H1 (cell line): ENCODE data around the gene CCDC24. TPM values are rescaled to one million over a fixed set of nuclear protein-coding genes. Genes with fewer than 3 reads are reported as not detected.

Source experiments
- CTCF ChIA-PET: fragments of 300-600 bp; sonication (Branson Sonifier 250); formaldehyde crosslinking; loops from one replicate; lab custom pipeline; 2021; ENCODE audit not compliant: partially characterized antibody; lab: Charles Lee
- POLR2A ChIA-PET: fragments of 300-600 bp; sonication (Branson Sonifier 250); formaldehyde crosslinking; loops from one replicate; lab custom pipeline; 2021; ENCODE audit warnings: inconsistent platforms; ENCODE audit not compliant: partially characterized antibody; lab: Charles Lee
- DNase-seq, 2 experiments: peaks; one replicate each; pipeline versions ENCODE4 v3.0.0 to v3.0.0-alpha.2; 2010 to 2022; ENCODE audit warnings: low spot score in 2 of 2, low read depth in 1 of 2, mixed read lengths in 1 of 2
- FAIRE-seq: peaks from 2 replicates; lab custom pipeline; 2011; peaks lifted over from hg19 to GRCh38; lab: Jason Lieb, UNC
- H2AFZ ChIP-seq: 2 replicates; pipeline ENCODE4 v1.8.1; 2012; ENCODE audit warnings: low read length, inconsistent platforms
- H2AK5ac ChIP-seq: 2 replicates; pipeline ENCODE4 v1.6.1; 2013; ENCODE audit warnings: low read depth, low read length
- H2BK120ac ChIP-seq: replicated peaks from 2 replicates; pipeline ENCODE3; 2013; ENCODE audit warnings: low read depth, low read length, inconsistent platforms
- H2BK12ac ChIP-seq: 2 replicates; pipeline ENCODE4 v1.6.1; 2013; ENCODE audit warnings: low read depth, low read length
- H2BK15ac ChIP-seq: 2 replicates; pipeline ENCODE4 v1.6.1; 2013; ENCODE audit warnings: low read length
- H2BK20ac ChIP-seq: 2 replicates; pipeline ENCODE4 v1.6.1; 2013; ENCODE audit warnings: low read length
- H2BK5ac ChIP-seq: 2 replicates; pipeline ENCODE4 v1.6.1; 2013; ENCODE audit warnings: low read depth, low read length
- H3K14ac ChIP-seq: 2 replicates; pipeline ENCODE4 v1.6.1; 2013; ENCODE audit warnings: inconsistent platforms; ENCODE audit not compliant: insufficient read length
- H3K18ac ChIP-seq: 2 replicates; pipeline ENCODE4 v1.6.1; 2013; ENCODE audit warnings: low read length; ENCODE audit errors: extremely low read depth
- H3K23ac ChIP-seq: 2 replicates; pipeline ENCODE4 v1.6.1; 2013; ENCODE audit warnings: inconsistent platforms; ENCODE audit not compliant: insufficient read length
- H3K23me2 ChIP-seq: 2 replicates; pipeline ENCODE4 v1.6.1; 2013; ENCODE audit warnings: low read depth, low read length
- H3K27ac ChIP-seq: 2 replicates; pipeline ENCODE4 v1.6.1; 2011; ENCODE audit warnings: low read depth, low read length, inconsistent platforms
- H3K27me3 ChIP-seq, 4 experiments: replicated peaks in 1 of 4; 1 replicate in 1 of 4; 2 replicates in 3 of 4; pipeline versions ENCODE4 v1.6.1 to v1.8.1; 2011 to 2013; ENCODE audit warnings: low read length in 3 of 4, mild to moderate bottlenecking in 3 of 4, inconsistent platforms in 2 of 4, mixed read lengths in 2 of 4, moderate library complexity in 1 of 4; ENCODE audit not compliant: control insufficient read depth in 3 of 4, insufficient read depth in 3 of 4; ENCODE audit errors: extremely low read depth in 1 of 4
- H3K36me3 ChIP-seq, 4 experiments: 2 replicates each; pipeline versions ENCODE4 v1.6.1 to v1.8.1; 2011 to 2013; ENCODE audit warnings: mild to moderate bottlenecking in 4 of 4, low read length in 3 of 4, moderate library complexity in 2 of 4, control low read depth in 1 of 4, inconsistent platforms in 1 of 4; ENCODE audit not compliant: insufficient read depth in 4 of 4, control insufficient read depth in 2 of 4
- H3K4ac ChIP-seq: replicated peaks from 2 replicates; pipeline ENCODE3; 2013; ENCODE audit warnings: low read length, low read depth, mixed read lengths, inconsistent platforms; ENCODE audit not compliant: insufficient read length
- H3K4me1 ChIP-seq, 4 experiments: replicated peaks in 1 of 4; 1 replicate in 1 of 4; 2 replicates in 3 of 4; pipeline versions ENCODE4 v1.6.1 to v1.8.1; 2011 to 2013; ENCODE audit warnings: low read length in 3 of 4, inconsistent platforms in 2 of 4, mixed read lengths in 1 of 4; ENCODE audit not compliant: insufficient read depth in 4 of 4, control insufficient read depth in 3 of 4
- H3K4me2 ChIP-seq, 2 experiments: 2 replicates each; pipeline versions ENCODE4 v1.6.1 to v1.8.1; 2011 to 2013; ENCODE audit warnings: low read depth in 2 of 2, low read length in 2 of 2, control low read depth in 1 of 2, inconsistent platforms in 1 of 2, mild to moderate bottlenecking in 1 of 2; ENCODE audit not compliant: insufficient read depth in 1 of 2
- H3K4me3 ChIP-seq, 4 experiments: fragments of 200-600, 300-600 bp in 1 of 4; sonication (generic), shearing (Covaris generic), sonication (Bioruptor Twin) in 1 of 4; 2 replicates each; pipeline versions ENCODE4 v1.5.1 to v1.8.1; 2011 to 2016; ENCODE audit warnings: low read length in 4 of 4, low read depth in 3 of 4, control low read depth in 2 of 4, inconsistent platforms in 2 of 4, mild to moderate bottlenecking in 2 of 4, mixed read lengths in 1 of 4, moderate library complexity in 1 of 4; ENCODE audit not compliant: insufficient read depth in 2 of 4; ENCODE audit errors: extremely low read depth in 1 of 4
- H3K56ac ChIP-seq: replicated peaks from 2 replicates; pipeline ENCODE3; 2013; ENCODE audit warnings: low read depth, mild to moderate bottlenecking, mixed read lengths, low read length, inconsistent platforms; ENCODE audit not compliant: insufficient read length
- H3K79me1 ChIP-seq: 2 replicates; pipeline ENCODE4 v1.6.1; 2013; ENCODE audit warnings: low read depth, low read length, control low read depth
- H3K79me2 ChIP-seq, 2 experiments: 2 replicates each; pipeline versions ENCODE4 v1.6.1 to v1.8.1; 2012 to 2013; ENCODE audit warnings: low read length in 2 of 2, mild to moderate bottlenecking in 2 of 2, inconsistent platforms in 1 of 2; ENCODE audit not compliant: insufficient read depth in 2 of 2, control insufficient read depth in 1 of 2
- H3K9ac ChIP-seq, 4 experiments: replicated peaks in 1 of 4; 1 replicate in 1 of 4; 2 replicates in 3 of 4; pipeline versions ENCODE4 v1.6.1 to v1.8.1; 2011 to 2013; ENCODE audit warnings: low read depth in 3 of 4, low read length in 3 of 4, control low read depth in 2 of 4, mild to moderate bottlenecking in 2 of 4, moderate library complexity in 2 of 4, inconsistent platforms in 1 of 4; ENCODE audit errors: extremely low read depth in 1 of 4
- H3K9me3 ChIP-seq, 2 experiments: 2 replicates each; pipeline versions ENCODE4 v1.6.1 to v1.8.1; 2012 to 2013; ENCODE audit warnings: mild to moderate bottlenecking in 2 of 2, moderate library complexity in 2 of 2, control low read depth in 1 of 2, inconsistent platforms in 1 of 2, low read depth in 1 of 2, low read length in 1 of 2, mixed read lengths in 1 of 2; ENCODE audit not compliant: insufficient read depth in 2 of 2
- H4K20me1 ChIP-seq, 2 experiments: replicated peaks in 1 of 2; 2 replicates each; pipeline versions ENCODE3 to v1.8.1; 2011 to 2013; ENCODE audit warnings: inconsistent platforms in 2 of 2, low read length in 2 of 2, mild to moderate bottlenecking in 1 of 2; ENCODE audit not compliant: insufficient read depth in 2 of 2, control insufficient read depth in 1 of 2
- H4K5ac ChIP-seq: 2 replicates; pipeline ENCODE4 v1.6.1; 2013; ENCODE audit warnings: low read length, low read depth, mixed read lengths, inconsistent platforms; ENCODE audit not compliant: insufficient read length
- H4K8ac ChIP-seq: 2 replicates; pipeline ENCODE4 v1.8.0; 2013; ENCODE audit warnings: mild to moderate bottlenecking, moderate library complexity, low read length, inconsistent platforms; ENCODE audit not compliant: insufficient read depth; ENCODE audit errors: extremely low read depth
- H4K91ac ChIP-seq: replicated peaks from 2 replicates; pipeline ENCODE3; 2013; ENCODE audit warnings: low read length, mixed read lengths, inconsistent platforms; ENCODE audit not compliant: insufficient read length
- CEBPB ChIP-seq: IDR thresholded peaks from 2 replicates; pipeline ENCODE4 v1.6.1; 2012; ENCODE audit warnings: low read depth, low read length
- CREB1 ChIP-seq: IDR thresholded peaks from 2 replicates; pipeline ENCODE4 v1.6.1; 2012; ENCODE audit warnings: inconsistent platforms
- EZH2 ChIP-seq: fragments of 200-600 bp; sonication (generic); IDR thresholded peaks from 2 replicates; pipeline ENCODE4 v1.7.1; 2012; ENCODE audit warnings: low read depth, mild to moderate bottlenecking, moderate library complexity, low read length, inconsistent platforms; ENCODE audit not compliant: severe bottlenecking
- FOSL1 ChIP-seq: IDR thresholded peaks from 2 replicates; pipeline ENCODE4 v1.6.1; 2011; ENCODE audit warnings: mild to moderate bottlenecking, low read depth, low read length, moderate library complexity; ENCODE audit not compliant: insufficient read depth
- KDM4A ChIP-seq: IDR thresholded peaks from one replicate; pipeline ENCODE4 v1.7.1; 2012; ENCODE audit warnings: low read depth, mild to moderate bottlenecking, moderate library complexity, low read length, inconsistent platforms; ENCODE audit not compliant: severe bottlenecking
- KDM5A ChIP-seq: fragments of 200-600 bp; IDR thresholded peaks from 2 replicates; pipeline ENCODE4 v1.7.1; 2012; ENCODE audit warnings: mild to moderate bottlenecking, low read length, inconsistent platforms, mixed read lengths
- MAX ChIP-seq: IDR thresholded peaks from 2 replicates; pipeline ENCODE4 v1.6.1; 2012; ENCODE audit warnings: inconsistent platforms
- POLR2A ChIP-seq, 2 experiments: IDR thresholded peaks; 1 replicate in 1 of 2; 2 replicates in 1 of 2; pipeline ENCODE4 v1.6.1; 2011; ENCODE audit warnings: low read depth in 2 of 2, low read length in 2 of 2, mild to moderate bottlenecking in 2 of 2; ENCODE audit errors: control extremely low read depth in 1 of 2
- RNF2 ChIP-seq: fragments of 200-900, 300-1000 bp; sonication (generic); IDR thresholded peaks from 2 replicates; pipeline ENCODE4 v1.7.1; 2016; ENCODE audit warnings: borderline replicate concordance, low read depth, mild to moderate bottlenecking, antibody characterized with exemption, low read length; ENCODE audit not compliant: poor library complexity, severe bottlenecking; ENCODE audit errors: missing control alignments
- SAP30 ChIP-seq: fragments of 300-600 bp; sonication (generic); IDR thresholded peaks from 2 replicates; pipeline ENCODE4 v1.7.1; 2012; ENCODE audit warnings: low read length, moderate library complexity, mild to moderate bottlenecking, inconsistent platforms; ENCODE audit not compliant: insufficient read depth, insufficient replicate concordance
- SP4 ChIP-seq: IDR thresholded peaks from 2 replicates; pipeline ENCODE4 v1.6.1; 2012; ENCODE audit warnings: low read length, inconsistent platforms
- WGBS, 2 experiments: shearing (Covaris generic) in 1 of 2; methylation state at CpG; one replicate each; pipeline versions ENCODE4 v1.1.6 to v1.1.7; 2013 to 2015; ENCODE audit warnings: low lambda C conversion rate in 2 of 2, mixed read lengths in 2 of 2, inconsistent platforms in 1 of 2, low coverage in 1 of 2, missing lambda C conversion rate in 1 of 2; ENCODE audit not compliant: insufficient replicate concordance in 2 of 2, insufficient coverage in 1 of 2, insufficient read length in 1 of 2; ENCODE audit errors: extremely low coverage in 1 of 2, missing lambda C conversion rate in 1 of 2; 5-methylcytosine and 5-hydroxymethylcytosine counted together
- polyA plus RNA-seq, 7 experiments: library from polyadenylated mRNA; depleted of rRNA in 3 of 7; stranded (reverse) in 5 of 7; unstranded in 2 of 7; fragments of >200 nt in 5 of 7; fragments of 200-250 nt in 2 of 7; gene quantifications; 1 replicate in 5 of 7; 2 replicates in 1 of 7; 4 replicates in 1 of 7; pipeline versions ENCODE4 v1.2.1 to v1.2.3, GENCODE V29; 2011 to 2013; ENCODE audit warnings: missing spikeins in 2 of 7, mixed read lengths in 2 of 7
- total RNA-seq: library from RNA; stranded (reverse); fragmentation: NEBNext Ultra II Directional; extraction: Animal tissue kit (Norgen Biotek cat#: 25700); gene quantifications from 2 replicates; pipeline ENCODE4 v1.2.1, GENCODE V29; 2021

CCDC24 gene
- total and polyA plus RNA-seq, 2 of the 8 experiments (the other 6 are each of a cell fraction or from before 2014, with no cell fraction given) = 11.2 to 11.4 TPM

DNA sequence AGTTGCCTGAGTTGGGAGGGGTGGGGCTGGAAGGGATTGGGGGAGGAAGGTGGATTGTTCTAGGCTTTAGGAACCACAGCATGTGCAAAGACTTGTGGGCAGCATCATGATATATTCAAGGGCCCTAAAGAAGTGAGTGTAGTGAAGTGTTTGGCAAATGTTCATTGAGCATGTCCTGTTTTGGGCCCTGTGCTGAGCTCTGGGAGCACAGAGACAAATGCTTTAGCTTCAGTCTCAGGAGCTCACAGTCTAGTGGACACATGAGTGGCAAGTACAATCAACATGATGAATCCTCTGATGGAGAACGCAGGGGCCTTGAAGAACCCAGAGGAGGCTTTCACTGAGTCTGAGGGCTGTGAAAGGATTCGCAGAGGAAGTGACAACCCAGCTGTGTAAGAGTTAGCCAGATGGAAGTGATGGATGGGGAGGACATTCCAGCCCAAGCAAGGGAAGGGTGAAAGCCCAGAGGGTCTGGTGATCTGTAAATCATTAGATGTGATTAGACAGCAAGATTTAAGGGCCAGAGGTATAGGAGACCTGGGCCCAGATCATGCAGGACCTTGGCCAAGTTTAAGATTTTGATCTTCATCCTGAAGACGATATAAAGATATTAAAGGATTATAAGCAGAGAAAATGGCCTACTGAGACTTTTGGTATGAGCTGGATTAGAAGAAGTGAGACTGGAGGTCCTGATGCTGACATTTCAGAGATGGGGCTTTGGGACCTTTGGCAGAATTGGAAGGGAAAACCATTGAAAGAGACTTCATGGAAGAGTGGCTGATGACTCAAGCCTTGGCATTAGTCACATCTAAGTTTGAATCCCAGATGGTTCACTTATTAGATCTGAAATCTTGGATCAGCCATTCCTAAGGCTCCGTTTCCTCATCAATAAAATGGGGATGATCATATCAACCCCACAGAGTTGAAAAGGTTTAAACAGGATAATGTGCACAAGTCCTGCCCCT, 40.1 kb upstream of the CCDC24 start:
- Histone ChIP-seq H3K4me2 (no peak overlapping the region), H3K4me3 (no peak overlapping the region)
- TF ChIP-seq CREB1 (no peak), POLR2A (IDR thresholded peaks at IDR 0.05; ENCODE audit: control extremely low read depth in 1 of 2, low read depth in 2 of 2, low read length in 2 of 2) (no peak), SP4 (no peak), KDM5A (no peak), CEBPB (no peak), KDM4A (no peak), MAX (no peak), FOSL1 (no peak), EZH2 (no peak), RNF2 (no peak), SAP30 (no peak)

More for the DNA sequence above, 40.1 kb upstream of the CCDC24 start:
- Histone ChIP-seq H2BK120ac (no peak overlapping the region), H3K9ac (no peak overlapping the region; a peak in 1 of 7 replicates), H2BK5ac (no peak overlapping the region), H3K56ac (no peak overlapping the region), H3K23ac (no peak overlapping the region), H3K9me3 (no peaks in the 10 kb centered on the region), H2AFZ (no peak overlapping the region), H4K20me1 (peaks cover 0 to 8% of the 10 kb centered on the region in 2 experiments), H4K5ac (no peak overlapping the region), H3K4me1 (peaks cover 3 to 10% (median 6%) of the 10 kb centered on the region in 4 experiments; a peak in 6 of 7 replicates), H3K79me1 (peaks cover 6% of the 10 kb centered on the region), H4K91ac (no peak overlapping the region), H3K79me2 (0 out of 4 replicates have a peak, but pooled peaks cover 0 to 4% of the 10 kb centered on the region in 2 experiments), H3K27me3 (no peaks in the 10 kb centered on the region), H3K18ac (no peak overlapping the region), H2BK20ac (no peak overlapping the region), H3K14ac (no peak overlapping the region), H3K27ac (no peak overlapping the region), H3K4ac (no peak overlapping the region), H3K23me2 (peaks cover 3% of the 10 kb centered on the region; the same call in 1 of the 2 replicates), H2BK12ac (no peak overlapping the region), H4K8ac (no peak overlapping the region), H2BK15ac (no peak overlapping the region), H2AK5ac (no peak overlapping the region), H3K36me3 (no peaks in the 10 kb centered on the region; a peak in 1 of 8 replicates)
- ChIA-PET POLR2A (interaction anchor here (0.8 to 6.8 kb wide), 4 partner anchors 11 to 188 kb away, joined by 3 to 29 read pairs (median 5); partner anchors contain the start of gene DPH2), CTCF (interaction anchor here (0.6 to 10.8 kb wide), 8 partner anchors 17 to 185 kb away, joined by 3 to 151 read pairs (median 6); partner anchors contain the start of gene ARTN)
- FAIRE-seq (no peak), DNase-seq (no peak)
- WGBS, 2 experiments = 84% methylated on average over 4 of the region's 4 CpGs; no CpG with 5 or more reads in 1 of the 2 experiments
